Natural killer cell (primary cell): ENCODE measurements around the gene RRP8. TPM values are rescaled to one million over a fixed set of nuclear protein-coding genes. Genes with fewer than 3 reads are reported as not detected.

Source experiments
- ATAC-seq, 3 donors: fragments of 150-1000 bp in 2 of 3; fragments of 200-7000 bp in 1 of 3; cut with Tn5 transposase; 1 replicate in 1 of 3; 2 replicates in 2 of 3; pipeline ENCODE4 v1.10.0; 2021; ENCODE audit warnings: mild to moderate bottlenecking in 2 of 3, moderate library complexity in 2 of 3
- DNase-seq, 2 donors: peaks; one replicate each; pipeline versions ENCODE4 v3.0.0 to v3.0.0-alpha.2; 2013 to 2021; ENCODE audit warnings: mixed read lengths in 1 of 2
- H3K27ac ChIP-seq: one replicate; pipeline ENCODE4 v1.5.1; 2013; ENCODE audit warnings: mild to moderate bottlenecking, low read length
- H3K27me3 ChIP-seq: one replicate; pipeline ENCODE4 v1.6.1; 2013; ENCODE audit warnings: low read length; ENCODE audit not compliant: control insufficient read depth, insufficient read depth
- H3K36me3 ChIP-seq: one replicate; pipeline ENCODE4 v1.6.1; 2013; ENCODE audit warnings: low read length; ENCODE audit not compliant: control insufficient read depth, insufficient read depth
- H3K4me1 ChIP-seq: one replicate; pipeline ENCODE4 v1.6.1; 2013; ENCODE audit warnings: low read length; ENCODE audit not compliant: control insufficient read depth, insufficient read depth
- H3K4me3 ChIP-seq: one replicate; pipeline ENCODE4 v1.5.1; 2013; ENCODE audit warnings: low read length
- H3K9me3 ChIP-seq: one replicate; pipeline ENCODE4 v1.6.1; 2013; ENCODE audit warnings: low read length; ENCODE audit not compliant: control insufficient read depth, insufficient read depth
- H3K27ac Mint-ChIP-seq, 2 donors: one replicate each; pipeline ENCODE4 v1.8.0; 2022; ENCODE audit warnings: mild to moderate bottlenecking in 2 of 2, mixed read lengths in 2 of 2, moderate library complexity in 1 of 2
- H3K27me3 Mint-ChIP-seq, 2 donors: one replicate each; pipeline ENCODE4 v1.8.0; 2022; ENCODE audit warnings: low read depth in 2 of 2, mixed read lengths in 2 of 2
- H3K36me3 Mint-ChIP-seq: one replicate; pipeline ENCODE4 v1.8.0; 2022; ENCODE audit warnings: mixed read lengths
- H3K4me1 Mint-ChIP-seq, 2 donors: one replicate each; pipeline ENCODE4 v1.8.0; 2022; ENCODE audit warnings: mixed read lengths in 2 of 2
- H3K4me3 Mint-ChIP-seq: one replicate; pipeline ENCODE4 v1.8.0; 2022; ENCODE audit warnings: mild to moderate bottlenecking, moderate library complexity, mixed read lengths
- H3K9me3 Mint-ChIP-seq, 2 donors: one replicate each; pipeline ENCODE4 v1.8.0; 2022; ENCODE audit warnings: mixed read lengths in 2 of 2
- CTCF ChIP-seq: fragments of 200-600 bp; IDR thresholded peaks from one replicate; pipeline ENCODE4 v1.8.0; 2022; ENCODE audit warnings: antibody characterized with exemption
- WGBS: methylation state at CpG from one replicate; pipeline ENCODE4 v1.1.7; 2013; ENCODE audit warnings: missing lambda C conversion rate; ENCODE audit not compliant: insufficient coverage; 5-methylcytosine and 5-hydroxymethylcytosine counted together
- intact Hi-C: fragments of 100-400 bp; cut with micrococcal nuclease; formaldehyde crosslinking; loops from one replicate; pipeline ENCODE4 v1.14.2; 2022
- total RNA-seq, 4 donors: library from RNA; stranded (reverse); fragments of 120-200 nt in 1 of 4; gene quantifications; one replicate each; pipeline versions ENCODE4 v1.2.3 to v1.2.4, GENCODE V29; 2013 to 2022

RRP8 gene
- total RNA-seq, 3 donors from 2014 or later (not counting 1 experiment from before 2014, with no cell fraction given): 31.3 to 35.9 (median 31.9) TPM

GRCh38 chr11:6610591-6610990, 7.2 kb upstream of the RRP8 start:
- ATAC-seq (no peak), DNase-seq (no peak)
- Mint-ChIP-seq H3K27ac (no peak overlapping the region), H3K9me3 (no peaks in the 10 kb centered on the region), H3K36me3 (no peaks in the 10 kb centered on the region), H3K27me3 (no peaks in the 10 kb centered on the region), H3K4me1 (peaks cover 42 to 49% of the 10 kb centered on the region in 2 donors), H3K4me3 (peak overlapping the region; percentile 84)
- no peaks in the 10 kb centered on the region for H3K27me3 ChIP-seq
- intact Hi-C loops: loop anchor here (10.0 kb wide), 1 partner anchor 216 kb away; the partner anchor contains the start of gene SMPD1
- H3K4me3 ChIP-seq: no peak overlapping the region
- WGBS: 96% methylated on average over 6 of the region's 6 CpGs
- H3K36me3 ChIP-seq: peaks cover 50% of the 10 kb centered on the region
- no peak for TF ChIP-seq CTCF
- no peaks in the 10 kb centered on the region for H3K9me3 ChIP-seq
- H3K4me1 ChIP-seq: peaks cover 61% of the 10 kb centered on the region
- peak overlapping the region; percentile 86 for H3K27ac ChIP-seq

GRCh38 chr11:6609502-6610015, 6.1 kb upstream of the RRP8 start:
- 96% methylated on average over 7 of the region's 8 CpGs for WGBS
- Mint-ChIP-seq H3K27ac (no peak overlapping the region), H3K36me3 (no peaks in the 10 kb centered on the region), H3K4me3 (peak overlapping the region; percentile 29), H3K27me3 (no peaks in the 10 kb centered on the region), H3K9me3 (no peaks in the 10 kb centered on the region), H3K4me1 (peaks cover 42 to 45% of the 10 kb centered on the region in 2 donors)
- H3K27me3 ChIP-seq: no peaks in the 10 kb centered on the region
- ATAC-seq (no peak), DNase-seq (no peak)
- peaks cover 43% of the 10 kb centered on the region for H3K36me3 ChIP-seq
- H3K4me1 ChIP-seq: peaks cover 71% of the 10 kb centered on the region
- intact Hi-C loops: loop anchor here (10.0 kb wide), 2 partner anchors 135 to 215 kb away; partner anchors contain the start of gene SMPD1
- H3K9me3 ChIP-seq: no peaks in the 10 kb centered on the region
- H3K4me3 ChIP-seq: no peak overlapping the region
- no peak overlapping the region for H3K27ac ChIP-seq
- no peak for TF ChIP-seq CTCF

- 95% methylated on average over 14 of the region's 14 CpGs for WGBS
- DNase-seq: no peak
Measured at GRCh38 chr11:6608726-6609501, 5.5 kb upstream of the RRP8 start.

More at GRCh38 chr11:6608726-6609501, 5.5 kb upstream of the RRP8 start:
- Histone ChIP-seq H3K9me3 (no peaks in the 10 kb centered on the region), H3K4me3 (no peak overlapping the region), H3K27ac (no peak overlapping the region), H3K36me3 (peaks cover 38% of the 10 kb centered on the region), H3K4me1 (peaks cover 76% of the 10 kb centered on the region), H3K27me3 (no peaks in the 10 kb centered on the region)
- no peak for TF ChIP-seq CTCF
- Mint-ChIP-seq H3K27me3 (no peaks in the 10 kb centered on the region), H3K4me3 (no peak overlapping the region), H3K9me3 (no peaks in the 10 kb centered on the region), H3K36me3 (no peaks in the 10 kb centered on the region), H3K27ac (no peak overlapping the region), H3K4me1 (peaks cover 42 to 45% of the 10 kb centered on the region in 2 donors)
- no peak for ATAC-seq
- intact Hi-C loops: loop anchor here (10.0 kb wide), 1 partner anchor 136 kb away; no protein-coding TSS in a partner anchor
